Head of caudate nucleus (tissue), 42 donors: ENCODE data around the gene CNTNAP2.
"Not testable (repeated sequence)": the region's sequence is repeated elsewhere in the genome, so short reads cannot be mapped to it uniquely, and the experiment has no call there.

ENCODE experiments used
- DNase-seq, 42 donors: peaks; one replicate each; pipeline versions ENCODE4 v3.0.0 to v3.0.0-alpha.2; 2020 to 2021; ENCODE audit warnings: mixed read lengths in 7 of 42
- intact Hi-C: fragments of 100-400 bp; cut with DNase I; formaldehyde crosslinking; loops from one replicate; pipeline ENCODE4 v1.15.0; 2022

The CNTNAP2 gene

GRCh38 chr7:147089608-147090007 lies 973.0 kb downstream of the CNTNAP2 start:
- DNase-seq: no peak
- intact Hi-C loops: no loop called here

- DNase-seq: no peak
- intact Hi-C loops: no loop called here
Measured at GRCh38 chr7:147096629-147097028, 980.0 kb downstream of the CNTNAP2 start.

- no peak for DNase-seq
- intact Hi-C loops: no loop called here
Measured at GRCh38 chr7:147103224-147103623, 986.6 kb downstream of the CNTNAP2 start.

- intact Hi-C loops: no loop called here
- DNase-seq: no peak
Measured at GRCh38 chr7:147106746-147107145, 990.1 kb downstream of the CNTNAP2 start.

- intact Hi-C loops: not testable (repeated sequence)
Measured at GRCh38 chr7:147114525-147114924, 997.9 kb downstream of the CNTNAP2 start.

GRCh38 chr7:147136352-147136751 lies 1019.8 kb downstream of the CNTNAP2 start:
- no peak for DNase-seq
- intact Hi-C loops: no loop called here

More at GRCh38 chr7:147114525-147114924, 997.9 kb downstream of the CNTNAP2 start:
- not testable (repeated sequence) for DNase-seq

- intact Hi-C loops: no loop called here
- DNase-seq: no peak
Measured at GRCh38 chr7:147145194-147145593, 1028.6 kb downstream of the CNTNAP2 start.

- no peak for DNase-seq
- intact Hi-C loops: no loop called here
Measured at GRCh38 chr7:147146169-147146568, 1029.6 kb downstream of the CNTNAP2 start.

GRCh38 chr7:147151661-147152060 lies 1035.1 kb downstream of the CNTNAP2 start:
- no peak for DNase-seq
- intact Hi-C loops: no loop called here

- DNase-seq: no peak
Measured at GRCh38 chr7:147153571-147153970, 1037.0 kb downstream of the CNTNAP2 start.

GRCh38 chr7:147161405-147161804 lies 1044.8 kb downstream of the CNTNAP2 start:
- intact Hi-C loops: no loop called here
- no peak for DNase-seq

More at GRCh38 chr7:147153571-147153970, 1037.0 kb downstream of the CNTNAP2 start:
- intact Hi-C loops: no loop called here

- intact Hi-C loops: no loop called here
- DNase-seq: no peak
Measured at GRCh38 chr7:147170341-147171012, 1053.9 kb downstream of the CNTNAP2 start.

GRCh38 chr7:147171013-147171391 lies 1054.4 kb downstream of the CNTNAP2 start:
- intact Hi-C loops: no loop called here
- DNase-seq: no peak

- DNase-seq: no peak
- intact Hi-C loops: no loop called here
Measured at GRCh38 chr7:147173883-147174282, 1057.3 kb downstream of the CNTNAP2 start.

GRCh38 chr7:147182874-147183273 lies 1066.3 kb downstream of the CNTNAP2 start:
- intact Hi-C loops: no loop called here
- DNase-seq: no peak

GRCh38 chr7:147183276-147183675 lies 1066.7 kb downstream of the CNTNAP2 start:
- intact Hi-C loops: no loop called here

GRCh38 chr7:147188467-147188866 lies 1071.9 kb downstream of the CNTNAP2 start:
- intact Hi-C loops: no loop called here
- no peak for DNase-seq

More at GRCh38 chr7:147183276-147183675, 1066.7 kb downstream of the CNTNAP2 start:
- DNase-seq: no peak

- intact Hi-C loops: no loop called here
- no peak for DNase-seq
Measured at GRCh38 chr7:147193476-147193875, 1076.9 kb downstream of the CNTNAP2 start.

GRCh38 chr7:147196481-147196880 lies 1079.9 kb downstream of the CNTNAP2 start:
- intact Hi-C loops: no loop called here
- DNase-seq: no peak

- intact Hi-C loops: no loop called here
- no peak for DNase-seq
Measured at GRCh38 chr7:147197006-147197405, 1080.4 kb downstream of the CNTNAP2 start.

- intact Hi-C loops: no loop called here
- no peak for DNase-seq
Measured at GRCh38 chr7:147199868-147200267, 1083.3 kb downstream of the CNTNAP2 start.
